Measurements from ENCODE around the gene CRYBA4.

DNA sequence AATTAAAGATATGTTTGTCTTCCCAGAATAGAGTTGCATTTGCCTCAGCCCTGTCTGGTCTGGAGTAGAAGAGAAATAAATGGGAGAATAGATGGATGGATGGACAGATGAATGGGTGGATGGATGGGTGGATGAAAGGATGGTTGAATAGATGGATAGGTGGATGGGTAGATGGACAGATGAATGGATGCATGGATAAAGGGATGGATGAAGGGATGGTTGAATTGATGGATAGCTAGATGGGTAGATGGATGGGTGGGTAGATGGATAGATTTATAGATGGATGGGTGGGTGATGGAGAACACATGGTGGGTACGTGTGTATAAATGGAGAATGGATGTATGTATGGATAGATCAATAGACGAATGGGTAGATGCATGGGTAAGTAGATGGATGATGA is 12.5 kb upstream of the CRYBA4 start:
- TF ChIP-seq, protein P1, sequence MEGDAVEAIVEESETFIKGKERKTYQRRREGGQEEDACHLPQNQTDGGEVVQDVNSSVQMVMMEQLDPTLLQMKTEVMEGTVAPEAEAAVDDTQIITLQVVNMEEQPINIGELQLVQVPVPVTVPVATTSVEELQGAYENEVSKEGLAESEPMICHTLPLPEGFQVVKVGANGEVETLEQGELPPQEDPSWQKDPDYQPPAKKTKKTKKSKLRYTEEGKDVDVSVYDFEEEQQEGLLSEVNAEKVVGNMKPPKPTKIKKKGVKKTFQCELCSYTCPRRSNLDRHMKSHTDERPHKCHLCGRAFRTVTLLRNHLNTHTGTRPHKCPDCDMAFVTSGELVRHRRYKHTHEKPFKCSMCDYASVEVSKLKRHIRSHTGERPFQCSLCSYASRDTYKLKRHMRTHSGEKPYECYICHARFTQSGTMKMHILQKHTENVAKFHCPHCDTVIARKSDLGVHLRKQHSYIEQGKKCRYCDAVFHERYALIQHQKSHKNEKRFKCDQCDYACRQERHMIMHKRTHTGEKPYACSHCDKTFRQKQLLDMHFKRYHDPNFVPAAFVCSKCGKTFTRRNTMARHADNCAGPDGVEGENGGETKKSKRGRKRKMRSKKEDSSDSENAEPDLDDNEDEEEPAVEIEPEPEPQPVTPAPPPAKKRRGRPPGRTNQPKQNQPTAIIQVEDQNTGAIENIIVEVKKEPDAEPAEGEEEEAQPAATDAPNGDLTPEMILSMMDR (IDR thresholded peaks at IDR 0.05; ENCODE audit: borderline replicate concordance, extremely low read depth, low read length, poor library complexity, severe bottlenecking), result no peak
- TF ChIP-seq EZH2 (IDR thresholded peaks at IDR 0.05; ENCODE audit: borderline replicate concordance, low read depth, low read length, severe bottlenecking), result no peak

All from DND-41 (cell line).